GM18519 (cell line): Measurements from ENCODE around the gene TRPC4.

ENCODE experiments used
- ATAC-seq: cut with Tn5 transposase; IDR thresholded peaks from one replicate; pipeline ENCODE4 v1.9.1; 2021; ENCODE audit warnings: mild to moderate bottlenecking, moderate library complexity; ENCODE audit not compliant: unreplicated experiment, low FRiP score

The TRPC4 gene

GRCh38 chr13:37869756-37870488 is at the start of gene TRPC4:
TSS of gene TRPC4 (minus strand) at chr13:37869772. CDS start at chr13:37783333, 86,439 bp downstream.
- ATAC-seq, result no peak

DNA sequence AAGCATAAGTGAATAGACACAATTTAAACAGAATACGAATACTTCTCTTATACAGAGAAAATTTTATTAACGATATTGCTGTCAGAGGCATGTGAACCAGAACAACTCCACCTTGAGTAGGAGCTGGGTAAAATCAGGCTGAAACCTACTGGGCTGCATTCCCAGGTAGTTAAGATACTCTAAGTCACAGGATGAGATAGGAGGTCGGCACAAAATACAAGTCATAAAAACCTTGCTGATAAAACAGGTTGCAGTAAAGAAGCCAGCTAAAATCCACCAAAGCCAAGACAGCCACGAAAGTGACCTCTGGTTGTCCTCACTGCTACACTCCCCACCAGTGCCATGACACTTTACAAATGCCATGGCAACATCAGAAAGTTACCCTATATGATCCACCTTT is 49.2 kb upstream of the TRPC4 start:
- ATAC-seq, result no peak

DNA sequence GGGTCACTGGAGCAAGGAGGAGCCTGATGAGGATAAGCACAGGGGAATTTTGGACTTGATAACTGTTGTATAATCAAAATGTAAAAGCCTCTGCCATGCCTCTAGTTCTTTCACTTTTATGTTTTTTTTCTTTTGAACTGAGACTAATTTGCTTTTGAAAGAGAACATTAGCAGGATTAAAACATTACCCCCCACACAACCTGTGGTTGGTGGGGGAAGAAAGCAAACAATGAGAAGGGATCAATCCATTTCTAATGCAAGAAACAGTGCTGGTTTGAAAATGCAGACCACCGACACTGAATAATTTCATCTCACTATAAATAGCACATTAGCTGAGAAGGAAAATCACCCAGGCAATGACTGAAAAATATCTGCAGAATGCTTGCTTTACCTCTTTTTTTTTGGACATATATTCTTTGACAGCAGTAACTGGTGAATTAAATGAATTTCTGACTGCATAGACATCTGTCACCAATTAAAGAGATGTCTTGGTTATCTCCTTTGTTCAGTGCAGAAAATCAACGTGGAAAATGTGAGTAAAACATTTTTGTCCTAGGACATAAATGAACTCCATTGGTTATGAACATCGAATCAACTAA is 48.6 kb upstream of the TRPC4 start:
- no peak for ATAC-seq

GRCh38 chr13:37914781-37915391 is 45.3 kb upstream of the TRPC4 start:
- ATAC-seq, result no peak

- no peak for ATAC-seq
Observed at GRCh38 chr13:37910790-37911189, 41.2 kb upstream of the TRPC4 start.

DNA sequence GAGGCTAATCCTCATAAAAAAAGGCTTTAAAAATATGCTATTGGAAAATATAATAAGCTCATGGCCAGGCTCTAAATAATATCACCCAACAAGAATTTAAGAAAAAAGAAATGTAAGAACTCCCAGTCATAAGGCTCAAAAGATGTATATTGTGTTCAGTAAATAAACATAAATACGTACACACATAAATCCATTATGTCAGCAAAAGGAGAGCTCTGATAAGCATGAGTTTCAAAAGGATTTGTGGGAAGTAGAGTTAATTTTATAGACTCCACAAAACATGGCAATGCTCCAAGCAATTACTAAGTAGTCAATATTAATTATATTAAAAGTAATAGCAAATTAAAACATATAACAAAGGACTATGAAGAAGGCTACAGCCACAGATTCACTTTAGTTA is 37.3 kb upstream of the TRPC4 start:
- ATAC-seq, result no peak

GRCh38 chr13:37905736-37906135 is 36.2 kb upstream of the TRPC4 start:
- ATAC-seq, result no peak

- no peak for ATAC-seq
Observed at GRCh38 chr13:37899753-37900152, 30.2 kb upstream of the TRPC4 start.

DNA sequence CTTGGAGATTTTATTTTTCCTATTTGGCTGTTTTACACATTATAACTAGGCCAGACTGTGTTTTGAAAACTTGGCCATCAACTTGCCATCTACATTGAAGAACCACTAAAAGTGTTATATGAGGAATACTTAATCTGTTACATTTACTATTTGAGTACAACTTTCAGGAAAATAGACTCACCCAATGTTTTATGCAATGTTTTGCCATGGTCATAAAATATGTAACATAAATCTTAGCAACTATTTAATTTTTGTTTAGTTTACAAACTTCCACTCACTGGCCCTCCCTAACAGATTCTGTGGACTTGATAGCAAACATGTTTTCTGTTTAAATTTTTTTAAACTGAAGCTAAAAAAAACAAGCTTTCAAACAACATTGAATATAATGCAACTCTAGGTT is 23.7 kb upstream of the TRPC4 start:
- no peak for ATAC-seq

DNA sequence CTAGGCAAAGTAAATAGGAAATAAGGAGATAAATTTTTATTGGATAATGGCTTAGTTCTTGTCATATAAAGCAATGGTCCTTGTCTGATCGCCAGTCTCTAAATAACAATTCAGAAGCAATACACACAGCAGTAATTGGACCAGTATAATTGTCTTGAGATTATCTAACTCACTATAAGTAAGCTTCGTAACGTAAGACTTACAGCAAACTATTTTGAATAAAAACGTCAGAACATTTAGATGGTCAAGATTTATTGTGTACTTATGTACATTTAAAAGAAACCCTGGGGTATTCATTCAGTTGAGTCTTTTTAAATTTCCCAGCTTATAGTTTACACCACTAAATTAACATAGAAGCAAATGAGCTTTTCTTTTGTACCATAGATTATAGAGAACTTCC is 20.2 kb upstream of the TRPC4 start:
- ATAC-seq, result no peak

DNA sequence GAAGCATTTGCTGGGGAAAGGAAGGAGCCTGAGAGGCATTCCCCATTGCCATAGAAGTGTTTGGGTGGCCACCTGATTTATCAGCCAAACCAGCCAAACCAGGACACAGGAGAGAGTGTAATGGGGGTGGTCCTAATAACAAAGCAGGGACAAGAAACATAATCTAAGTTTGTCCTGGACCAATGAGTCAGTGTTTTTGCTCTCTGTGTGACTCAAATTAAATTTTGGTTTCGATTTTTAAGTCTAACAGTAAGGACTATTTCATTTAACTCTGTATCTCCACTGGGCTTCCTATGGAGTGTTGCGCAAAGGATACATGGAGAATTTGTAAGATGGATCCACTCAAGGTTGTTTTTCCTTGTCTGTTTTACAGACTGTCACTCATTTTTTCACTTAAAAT is 19.5 kb upstream of the TRPC4 start:
- ATAC-seq, result no peak

DNA sequence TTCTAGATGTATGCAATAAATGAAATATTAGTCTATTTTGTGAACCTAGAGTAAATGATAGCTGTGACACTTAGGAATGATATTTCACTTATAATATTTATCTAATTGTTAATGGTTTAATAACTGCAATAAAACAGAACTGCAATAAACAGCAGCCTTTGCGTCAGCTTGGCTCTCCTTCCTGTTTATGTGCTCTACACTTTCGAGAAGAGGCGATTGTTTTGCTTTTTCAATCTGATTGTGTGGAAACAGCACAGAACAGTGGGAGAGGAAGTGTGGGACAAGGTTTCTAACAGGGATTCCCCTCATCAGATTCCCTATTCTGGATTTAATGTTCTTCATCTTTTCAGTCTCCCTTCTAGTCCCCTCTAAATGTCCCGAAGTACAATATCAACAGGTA is 17.3 kb upstream of the TRPC4 start:
- no peak for ATAC-seq

DNA sequence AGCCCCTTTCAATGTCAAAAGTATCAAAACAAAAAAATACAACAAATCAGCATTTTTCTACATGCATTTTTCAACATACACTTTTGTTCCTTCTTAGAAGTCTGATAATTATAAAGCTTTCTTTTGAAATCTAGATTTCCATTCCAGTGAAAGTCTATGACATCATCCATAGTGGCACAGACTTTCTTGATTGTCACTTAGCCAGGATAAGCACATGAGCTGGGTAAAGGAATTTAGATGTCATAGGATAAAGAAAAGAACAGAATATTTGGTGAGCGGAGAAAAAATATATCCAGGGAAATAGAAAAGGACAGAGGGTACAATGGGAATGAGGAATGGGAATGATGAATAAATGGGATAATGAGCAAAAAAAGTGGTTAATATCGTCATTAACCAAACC is 15.1 kb upstream of the TRPC4 start:
- ATAC-seq, result no peak

- no peak for ATAC-seq
Observed at GRCh38 chr13:37884026-37884425, 14.5 kb upstream of the TRPC4 start.

GRCh38 chr13:37878921-37879320 is 9.3 kb upstream of the TRPC4 start:
- ATAC-seq, result no peak

- ATAC-seq, result no peak
Observed at GRCh38 chr13:37878496-37878895, 8.9 kb upstream of the TRPC4 start.

GRCh38 chr13:37870895-37871550 is 1.5 kb upstream of the TRPC4 start:
- no peak for ATAC-seq

GRCh38 chr13:37870489-37870845 is 895 bp upstream of the TRPC4 start:
- ATAC-seq, result no peak

DNA sequence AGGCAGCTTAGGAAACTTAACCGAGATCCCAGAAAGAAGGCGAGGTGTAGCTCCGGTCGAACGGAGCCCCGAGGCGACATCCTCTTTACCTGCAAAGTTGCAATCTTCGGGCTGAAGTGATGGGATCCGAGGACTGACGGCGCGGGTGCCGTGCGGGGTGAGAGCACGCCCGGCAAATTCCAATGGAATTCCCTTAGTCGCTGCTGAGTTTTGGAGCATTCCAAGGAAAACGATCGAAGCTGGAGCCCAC is 141 bp downstream of the TRPC4 start:
- no peak for ATAC-seq

GRCh38 chr13:37868691-37869505 is 674 bp downstream of the TRPC4 start:
- ATAC-seq, result no peak

- ATAC-seq, result no peak
Observed at GRCh38 chr13:37863708-37864107, 5.9 kb downstream of the TRPC4 start.
